Purkinje cell (primary cell): ENCODE data around the gene OR10A3. TPM values are rescaled to one million over a fixed set of nuclear protein-coding genes. Genes with fewer than 3 reads are reported as not detected.

Experiments used
- polyA plus RNA-seq: library from polyadenylated mRNA; unstranded; fragments of >200 nt; fragmentation: Nextera tagmentation; gene quantifications from 2 replicates; pipeline ENCODE4 v1.2.1, GENCODE V29; 2014

OR10A3 gene, protein sequence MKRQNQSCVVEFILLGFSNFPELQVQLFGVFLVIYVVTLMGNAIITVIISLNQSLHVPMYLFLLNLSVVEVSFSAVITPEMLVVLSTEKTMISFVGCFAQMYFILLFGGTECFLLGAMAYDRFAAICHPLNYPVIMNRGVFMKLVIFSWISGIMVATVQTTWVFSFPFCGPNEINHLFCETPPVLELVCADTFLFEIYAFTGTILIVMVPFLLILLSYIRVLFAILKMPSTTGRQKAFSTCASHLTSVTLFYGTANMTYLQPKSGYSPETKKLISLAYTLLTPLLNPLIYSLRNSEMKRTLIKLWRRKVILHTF
- not detected in 2 replicates for polyA plus RNA-seq

DNA sequence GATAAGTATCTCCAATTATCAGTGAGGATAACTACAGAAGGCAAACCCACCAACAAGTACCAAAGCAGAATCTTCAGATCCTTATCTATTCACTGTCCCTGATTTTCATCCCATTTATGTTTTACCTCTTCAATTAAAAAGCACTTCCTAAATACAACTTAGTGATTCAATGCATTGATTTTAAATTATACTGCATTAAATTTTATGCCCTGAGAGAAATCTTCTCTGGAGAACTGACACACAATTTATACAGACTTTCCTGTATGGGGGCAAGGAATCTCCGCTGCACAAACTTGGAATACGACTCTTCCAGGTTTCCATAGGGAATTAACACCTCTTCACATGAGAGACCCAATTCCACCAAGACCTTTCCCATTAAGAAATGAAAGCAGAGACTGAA is at the start of gene OR10A3:
OR10A3 (minus strand) TSS at position 101 of the 400 bp plus-strand sequence. CDS start 2,188 bp downstream, outside the sequence.

DNA sequence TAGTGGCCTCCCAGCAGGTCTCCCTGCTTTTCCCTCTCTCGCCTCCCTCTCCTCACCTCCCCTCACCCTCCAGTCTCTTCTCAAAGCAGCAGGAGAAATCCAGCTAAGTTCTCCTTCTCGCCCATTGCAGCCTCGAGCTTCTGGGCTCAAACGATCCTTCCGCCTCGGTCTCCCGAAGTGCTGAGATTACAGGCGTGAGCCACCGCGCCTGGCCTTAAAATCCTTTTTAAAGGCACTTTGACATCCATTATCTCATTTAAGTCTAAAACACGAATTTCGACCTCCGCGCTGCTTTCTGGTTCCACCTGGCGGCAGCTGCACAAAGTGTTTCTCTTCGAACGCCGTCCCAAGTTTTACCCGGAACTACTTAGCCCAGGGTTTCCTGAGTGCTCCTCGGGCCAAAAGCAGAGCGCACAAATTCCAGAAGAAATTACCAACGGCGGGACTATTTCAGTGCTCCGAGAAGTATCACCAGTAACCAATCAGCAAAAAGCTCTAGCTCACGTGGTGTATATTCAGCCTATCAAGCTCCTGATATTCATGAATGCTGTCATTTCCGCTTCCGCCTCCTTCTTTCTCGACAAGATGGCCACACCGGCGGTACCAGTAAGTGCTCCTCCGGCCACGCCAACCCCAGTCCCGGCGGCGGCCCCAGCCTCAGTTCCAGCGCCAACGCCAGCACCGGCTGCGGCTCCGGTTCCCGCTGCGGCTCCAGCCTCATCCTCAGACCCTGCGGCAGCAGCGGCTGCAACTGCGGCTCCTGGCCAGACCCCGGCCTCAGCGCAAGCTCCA is 45.5 kb upstream of the OR10A3 start, which contains the start of gene EIF3F:
EIF3F (plus strand) TSS at position 570 of the 792 bp plus-strand sequence; CDS start at position 586, 16 bp downstream.

DNA sequence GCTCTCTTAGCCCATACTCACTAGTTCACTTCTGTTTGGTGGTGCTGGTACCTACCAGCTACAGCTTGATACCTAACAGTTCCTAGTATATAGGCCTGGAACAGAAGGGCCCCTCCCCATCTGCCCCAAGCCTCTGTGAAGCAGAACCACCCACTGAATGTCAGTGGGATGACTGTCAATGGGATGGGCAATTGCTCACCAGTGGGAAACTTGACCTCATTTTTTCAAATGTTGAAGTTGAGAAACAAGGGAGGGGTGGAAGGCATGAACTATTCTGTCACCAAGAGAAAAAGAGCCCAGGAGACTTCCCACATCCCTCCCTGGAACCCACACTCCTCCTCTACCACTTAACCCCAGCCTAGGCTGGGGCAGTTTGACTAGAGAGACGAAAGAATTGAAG is 23.9 kb upstream of the OR10A3 start, which contains the start of gene NLRP10:
NLRP10 (minus strand) TSS at position 62 of the 400 bp plus-strand sequence. CDS start 1,952 bp downstream, outside the sequence.

DNA sequence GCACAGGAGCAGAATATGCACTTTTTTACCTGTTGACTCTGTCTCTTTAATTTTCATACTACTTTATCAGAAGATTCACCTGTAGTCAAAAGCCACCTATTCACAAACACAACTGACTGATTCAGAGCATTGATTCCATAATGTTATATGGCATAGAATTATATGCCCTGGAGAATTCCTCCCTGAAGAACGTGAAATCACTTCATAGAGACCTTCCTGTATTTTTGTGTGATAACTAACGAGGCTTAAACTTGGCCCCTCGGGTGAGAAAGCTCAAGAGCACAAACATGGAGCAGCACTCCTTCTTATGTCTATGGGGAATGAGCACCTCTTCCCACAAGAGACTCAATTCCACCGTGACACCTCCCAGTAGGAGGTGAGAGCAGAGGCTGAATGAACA is 10.3 kb downstream of the OR10A3 start, which contains the start of gene OR10A6:
OR10A6 (minus strand) TSS at position 101 of the 400 bp plus-strand sequence. CDS start 2,606 bp downstream, outside the sequence.

Other genes starting within 250 kb of the OR10A3 start
- gene OVCH2, start 235.2 kb downstream of the OR10A3 start, polyA plus RNA-seq: not detected in 2 replicates
- gene OR5P2, start 144.8 kb downstream of the OR10A3 start, polyA plus RNA-seq: not detected in 2 replicates
- gene OR5P3, start 110.9 kb downstream of the OR10A3 start, polyA plus RNA-seq: not detected in 2 replicates
- gene OR10A6, start 10.4 kb downstream of the OR10A3 start, polyA plus RNA-seq: not detected in 2 replicates
- not detected in 2 replicates for gene NLRP10, start 23.7 kb upstream of the OR10A3 start, polyA plus RNA-seq
- gene EIF3F, start 45.6 kb upstream of the OR10A3 start, polyA plus RNA-seq: 62.6 and 68.5 TPM in 2 replicates
- 51.9 and 58.1 TPM in 2 replicates for gene TUB, start 139.5 kb upstream of the OR10A3 start, polyA plus RNA-seq
- gene RIC3, start 227.3 kb upstream of the OR10A3 start, polyA plus RNA-seq: 62.9 and 66.1 TPM in 2 replicates